ENCODE results near the gene ZNF214.

ZNF214 gene

GRCh38 chr11:7020183-7020917, at the start of gene ZNF214, which contains the start of gene NLRP14:
ZNF214 (minus strand) TSS chr11:7020346; CDS start chr11:7002835, 17,511 bp downstream.
NLRP14 (plus strand) TSS chr11:7020479; CDS start chr11:7038587, 18,108 bp downstream.
- DNase-seq (ENCODE audit: low spot score), result peak; percentile 91

DNA sequence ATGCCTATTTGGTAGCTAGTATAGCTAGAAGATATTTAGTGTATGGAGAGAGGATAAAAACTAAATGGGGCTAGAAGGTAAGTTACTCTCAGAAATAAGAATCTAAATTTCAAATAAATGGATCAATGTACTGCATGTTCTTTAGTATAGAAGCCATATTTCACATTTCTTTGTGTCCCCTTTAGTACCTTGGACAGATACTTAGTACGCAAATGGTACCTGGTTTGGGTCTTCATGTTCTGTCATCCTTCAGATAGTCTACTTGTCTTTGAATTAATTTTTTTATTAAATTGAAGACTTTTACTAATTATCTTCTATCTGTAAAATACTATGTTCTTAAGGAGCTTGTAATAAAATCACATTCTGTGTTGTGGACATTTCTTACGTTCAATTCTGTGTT, 42.4 kb upstream of the ZNF214 start:
- no peak for DNase-seq (ENCODE audit: low spot score)

DNA sequence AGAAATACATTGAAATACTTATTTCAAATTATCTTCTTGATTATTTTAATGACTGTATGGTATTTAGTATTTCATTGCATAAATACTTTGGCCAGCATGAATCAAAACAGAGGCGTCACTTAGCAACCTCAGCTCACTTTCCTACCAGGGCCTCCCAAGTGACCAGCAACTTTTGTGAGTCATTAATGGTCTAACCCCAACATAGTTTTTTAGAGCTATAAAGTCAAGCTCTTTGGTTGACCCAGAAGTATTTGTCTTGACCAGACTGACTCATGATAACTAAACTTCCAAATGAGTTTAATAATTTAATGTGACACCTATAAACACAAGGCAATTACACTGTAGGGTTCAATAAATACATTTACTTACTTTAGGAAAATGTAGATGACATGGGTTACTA, 40.7 kb upstream of the ZNF214 start:
- peak; percentile 35 for DNase-seq (ENCODE audit: low spot score)

- DNase-seq (ENCODE audit: low spot score), result no peak
Observed at GRCh38 chr11:7057641-7058040, 37.5 kb upstream of the ZNF214 start.

DNA sequence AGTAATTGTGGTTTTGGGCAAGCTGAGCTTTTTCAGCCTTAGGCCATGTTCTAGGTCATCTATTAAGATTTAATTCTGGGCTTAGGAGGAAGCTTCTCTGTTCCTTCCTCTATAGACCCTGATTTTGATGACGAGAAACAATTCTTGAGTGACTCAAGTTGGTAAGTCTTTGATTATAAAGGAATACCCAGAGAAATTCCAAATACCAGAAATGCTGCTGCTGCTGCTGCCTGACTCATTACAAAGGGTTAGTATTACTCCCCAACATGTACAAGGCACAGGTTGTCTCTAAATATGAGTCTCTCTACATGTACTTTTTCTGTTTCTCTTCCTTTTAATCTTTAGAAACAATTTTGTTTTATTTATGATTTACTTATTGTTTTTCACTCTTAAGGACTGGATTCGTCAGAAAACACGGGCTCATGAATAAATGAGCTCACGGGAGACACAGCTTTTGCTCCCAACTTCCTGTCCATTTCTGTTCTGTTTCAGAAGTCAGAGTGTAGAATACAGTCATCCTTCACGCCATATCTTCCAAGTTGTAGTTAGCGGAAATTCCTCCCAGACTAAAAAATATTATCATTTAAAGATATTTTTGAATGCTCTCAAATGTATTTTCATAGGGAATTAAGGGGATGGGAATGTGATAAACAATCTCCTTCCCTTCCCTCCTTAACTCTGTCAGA, 36.8 kb upstream of the ZNF214 start:
- no peak for DNase-seq (ENCODE audit: low spot score)

DNA sequence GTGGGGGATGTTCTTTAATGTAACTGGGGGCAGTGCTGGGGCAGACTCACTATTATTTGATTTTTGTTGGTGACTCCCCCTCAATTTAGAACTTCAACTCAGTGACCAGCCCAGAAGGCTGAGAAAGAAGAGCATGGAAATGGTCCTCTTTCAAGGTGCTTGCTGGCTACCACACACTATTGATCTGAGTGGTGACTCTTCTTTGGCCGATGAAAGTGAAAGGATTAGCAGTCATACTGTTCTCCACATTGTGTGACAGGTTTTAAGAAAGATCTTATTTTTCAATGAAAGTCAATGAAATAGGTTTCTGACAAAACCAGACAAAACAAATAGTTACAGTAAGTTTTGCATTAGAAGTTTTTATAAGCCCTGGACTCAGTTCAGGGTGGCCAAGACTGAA, 30.0 kb upstream of the ZNF214 start:
- DNase-seq (ENCODE audit: low spot score), result no peak

DNA sequence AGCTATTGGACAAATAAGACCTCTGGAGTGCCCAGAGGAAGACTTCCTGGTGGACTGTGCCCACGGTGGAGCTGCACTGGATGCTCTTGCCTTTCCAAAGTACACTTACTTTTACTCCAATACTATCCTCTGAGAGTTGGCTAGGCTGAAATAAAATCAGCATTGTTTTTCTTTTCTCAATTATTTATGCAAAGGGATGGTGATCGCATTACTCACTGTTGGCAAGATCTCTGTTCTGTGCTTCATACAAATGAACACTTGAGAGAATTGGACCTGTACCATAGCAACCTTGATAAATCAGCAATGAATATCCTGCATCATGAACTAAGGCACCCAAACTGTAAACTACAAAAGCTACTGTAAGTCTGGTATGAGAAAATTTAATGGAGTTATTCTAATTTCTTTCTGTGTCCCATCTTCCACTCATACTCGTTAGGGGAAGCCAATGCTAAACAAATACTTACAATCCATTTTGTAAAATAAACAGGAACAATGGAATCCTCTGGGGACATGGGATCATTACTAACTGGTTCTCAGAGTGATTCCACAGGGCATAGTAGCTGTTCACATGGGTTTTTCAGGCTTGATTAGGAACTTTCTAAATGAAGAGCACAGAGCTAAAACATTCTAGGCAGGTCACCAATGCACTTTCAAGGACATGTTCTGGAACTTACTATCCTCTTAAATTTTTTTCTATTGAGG, 26.5 kb upstream of the ZNF214 start:
- DNase-seq (ENCODE audit: low spot score), result no peak

- DNase-seq (ENCODE audit: low spot score), result no peak
Observed at GRCh38 chr11:7034019-7034418, 13.9 kb upstream of the ZNF214 start.

DNA sequence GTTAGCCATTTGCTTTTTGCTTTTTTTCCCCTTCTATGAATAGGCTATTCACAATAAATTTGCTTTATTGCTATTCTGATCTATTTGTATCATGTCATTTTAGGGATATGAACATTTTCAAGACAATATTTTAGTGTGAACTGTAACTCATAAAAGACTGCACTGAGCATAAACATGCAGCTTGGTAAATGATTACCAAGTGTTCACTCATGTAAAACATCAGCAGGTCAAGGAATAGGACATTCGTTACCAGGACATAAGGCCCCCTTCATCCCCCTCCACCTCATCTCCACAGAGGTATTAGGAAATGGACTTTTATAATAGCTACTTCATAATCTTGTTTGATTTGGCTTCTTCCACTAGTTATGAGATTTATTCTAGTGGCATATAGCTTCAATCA, 12.5 kb upstream of the ZNF214 start:
- no peak for DNase-seq (ENCODE audit: low spot score)

GRCh38 chr11:7031471-7031871, 11.3 kb upstream of the ZNF214 start:
- DNase-seq (ENCODE audit: low spot score), result no peak

GRCh38 chr11:7030836-7031235, 10.7 kb upstream of the ZNF214 start:
- no peak for DNase-seq (ENCODE audit: low spot score)

DNA sequence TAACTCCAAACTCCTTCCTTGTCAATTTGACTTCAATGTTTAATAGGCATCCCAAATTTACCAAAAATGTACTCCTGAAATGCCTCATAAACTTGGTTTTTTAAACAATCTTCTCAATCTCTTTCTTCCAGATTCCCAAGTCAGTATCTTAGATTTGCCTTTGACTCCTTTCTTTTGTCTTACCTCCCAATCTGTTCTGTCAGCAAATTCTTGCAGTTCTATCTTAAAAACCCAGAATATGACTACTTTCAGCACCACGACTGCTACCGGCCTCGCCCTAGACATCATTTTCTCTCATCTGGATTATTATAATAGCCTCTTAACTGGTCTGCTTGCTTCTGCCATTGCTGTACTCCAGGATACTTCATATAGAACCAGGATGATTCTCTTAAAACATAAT, 8.0 kb upstream of the ZNF214 start:
- DNase-seq (ENCODE audit: low spot score), result no peak

- DNase-seq (ENCODE audit: low spot score), result no peak
Observed at GRCh38 chr11:7021318-7021717, 1.2 kb upstream of the ZNF214 start.

GRCh38 chr11:7019500-7020182, 505 bp downstream of the ZNF214 start:
- peak; percentile 6 for DNase-seq (ENCODE audit: low spot score)

- DNase-seq (ENCODE audit: low spot score), result no peak
Observed at GRCh38 chr11:7016011-7016410, 4.1 kb downstream of the ZNF214 start.

GRCh38 chr11:7014118-7014517, 6.0 kb downstream of the ZNF214 start:
- no peak for DNase-seq (ENCODE audit: low spot score)

GRCh38 chr11:7004482-7004881, 15.7 kb downstream of the ZNF214 start:
- no peak for DNase-seq (ENCODE audit: low spot score)

DNA sequence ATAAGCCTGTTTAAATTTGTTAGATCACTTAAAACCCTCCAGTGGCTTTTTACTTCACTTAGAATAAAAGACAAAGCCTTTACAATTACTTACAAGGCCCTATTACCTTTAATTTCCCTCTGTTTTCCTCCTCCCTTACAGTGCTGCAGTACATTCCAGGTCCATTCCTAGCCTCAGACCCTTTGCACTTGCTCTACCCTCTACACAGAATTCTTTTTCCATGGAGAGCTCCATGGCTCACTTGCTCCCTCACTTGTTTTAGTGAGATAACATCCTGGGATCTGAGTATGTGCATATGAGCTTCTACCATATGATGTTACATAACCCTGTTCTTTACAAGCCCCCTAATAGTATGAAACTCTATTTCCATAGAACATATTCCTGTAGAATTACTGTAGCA, 24.4 kb downstream of the ZNF214 start:
- DNase-seq (ENCODE audit: low spot score), result no peak

GRCh38 chr11:6992457-6993417, 27.4 kb downstream of the ZNF214 start:
- DNase-seq (ENCODE audit: low spot score), result peak; percentile 33

DNA sequence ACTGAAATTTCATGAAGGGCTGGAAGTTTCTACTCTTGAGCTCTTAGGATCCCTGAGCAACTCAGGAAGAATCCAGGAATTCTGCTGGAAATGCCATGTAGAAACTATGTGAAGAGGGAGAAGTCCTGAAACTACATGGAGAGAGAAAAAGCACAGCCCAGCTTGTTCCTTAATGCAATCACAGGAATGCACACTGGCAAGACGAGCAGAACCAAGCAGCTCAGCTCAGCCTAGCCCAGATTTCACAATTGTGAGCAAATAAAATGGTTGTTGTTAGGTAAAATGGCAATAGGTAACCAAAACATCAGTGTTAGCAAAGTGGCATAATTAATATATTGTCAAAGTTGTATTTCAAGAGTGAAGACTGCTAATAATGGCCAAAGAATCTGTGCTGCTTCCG, 28.1 kb downstream of the ZNF214 start:
- no peak for DNase-seq (ENCODE audit: low spot score)

DNA sequence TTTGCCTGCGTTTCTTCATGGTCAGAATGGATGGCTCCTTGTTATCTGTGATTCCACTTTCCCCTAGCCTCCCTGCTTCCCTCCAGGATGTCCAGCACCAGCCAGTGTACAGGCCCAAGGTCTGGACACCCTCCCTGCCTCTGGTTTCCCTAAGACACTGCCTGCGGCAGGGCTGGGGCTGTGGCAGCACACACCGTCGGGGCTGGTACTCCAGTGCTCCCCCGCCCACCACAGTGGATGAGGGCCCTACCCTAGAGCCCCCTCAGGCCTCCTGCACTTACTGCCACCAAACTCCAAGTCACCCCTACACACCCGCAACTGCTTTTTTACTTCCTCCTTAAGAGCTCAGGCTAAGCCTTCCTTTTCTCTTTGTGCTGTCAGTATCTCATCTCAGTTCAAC, 28.9 kb downstream of the ZNF214 start:
- no peak for DNase-seq (ENCODE audit: low spot score)

Measured in hepatic stellate cell (primary cell).